NOMO-1 (cell line): ENCODE measurements around the gene CTNND1.
A peak's percentile ranks its signal among the peaks of the same experiment; 100 is the strongest.
"Not testable (repeated sequence)": the region's sequence is repeated elsewhere in the genome, so short reads cannot be mapped to it uniquely, and the experiment has no call there.

Source experiments
- DNase-seq, 2 experiments: peaks; one replicate each; lab custom pipeline; 2025; ENCODE audit not compliant: unreplicated experiment in 2 of 2; lab: John Stamatoyannopoulos, UW

CTNND1 gene

DNA sequence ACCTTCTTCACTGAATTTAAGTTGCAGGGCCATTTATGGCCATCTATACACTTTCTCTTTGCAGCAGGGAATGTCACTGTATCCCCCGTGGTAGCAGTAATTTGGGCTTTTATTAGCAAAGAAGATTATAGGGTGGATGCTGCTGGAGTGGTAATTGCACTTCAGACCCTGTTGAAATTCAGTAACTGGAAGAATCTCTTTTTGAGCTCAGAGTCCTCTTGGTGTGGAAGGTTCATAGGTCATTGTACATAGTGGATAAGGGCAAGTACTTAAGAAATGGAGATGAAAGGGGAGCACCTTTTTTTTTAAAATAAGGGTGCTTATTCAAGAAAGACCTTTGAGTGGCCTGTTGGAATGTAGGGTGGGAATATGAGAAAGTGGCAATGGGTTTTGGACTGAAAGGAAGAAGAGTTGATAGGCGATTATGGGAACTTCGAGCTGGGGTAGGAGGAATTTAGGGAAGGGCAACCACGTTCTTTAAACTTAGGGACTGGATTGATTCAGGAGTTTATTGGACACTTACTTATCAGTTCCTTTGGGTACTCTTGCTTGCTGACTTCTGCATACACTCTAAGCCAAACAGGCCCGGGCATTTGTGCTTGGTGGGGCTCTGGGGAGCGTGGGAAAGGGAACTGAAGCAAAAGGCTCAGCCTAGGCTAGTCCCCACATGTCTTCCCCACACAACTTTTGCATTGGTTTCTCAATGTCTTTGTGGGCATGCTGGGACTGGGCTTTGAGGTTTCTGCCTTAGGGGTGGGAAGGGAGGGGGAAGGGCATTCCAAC, 26.5 kb downstream of the CTNND1 start:
- DNase-seq: peak; percentile 80 to 83

DNA sequence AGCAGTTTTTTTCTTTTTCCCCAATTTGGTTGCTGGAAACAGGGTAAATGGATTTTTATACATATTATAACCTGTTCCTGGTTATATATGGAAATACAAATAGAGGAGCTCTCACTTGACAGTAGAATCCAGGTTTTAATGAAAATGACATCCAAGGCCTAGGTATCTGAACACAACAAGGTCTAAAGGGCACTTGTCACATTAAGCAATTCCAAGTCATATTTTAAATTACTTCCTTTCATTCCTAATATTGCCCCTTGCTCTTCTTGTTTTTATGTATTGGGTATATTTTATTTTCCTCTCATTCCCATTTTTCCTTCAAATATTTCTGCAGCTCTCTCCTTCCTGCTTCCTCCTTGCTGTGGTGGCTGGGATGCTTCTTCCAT, 27.1 kb downstream of the CTNND1 start:
- DNase-seq: peak in 1 of 2 experiments; percentile 43

DNA sequence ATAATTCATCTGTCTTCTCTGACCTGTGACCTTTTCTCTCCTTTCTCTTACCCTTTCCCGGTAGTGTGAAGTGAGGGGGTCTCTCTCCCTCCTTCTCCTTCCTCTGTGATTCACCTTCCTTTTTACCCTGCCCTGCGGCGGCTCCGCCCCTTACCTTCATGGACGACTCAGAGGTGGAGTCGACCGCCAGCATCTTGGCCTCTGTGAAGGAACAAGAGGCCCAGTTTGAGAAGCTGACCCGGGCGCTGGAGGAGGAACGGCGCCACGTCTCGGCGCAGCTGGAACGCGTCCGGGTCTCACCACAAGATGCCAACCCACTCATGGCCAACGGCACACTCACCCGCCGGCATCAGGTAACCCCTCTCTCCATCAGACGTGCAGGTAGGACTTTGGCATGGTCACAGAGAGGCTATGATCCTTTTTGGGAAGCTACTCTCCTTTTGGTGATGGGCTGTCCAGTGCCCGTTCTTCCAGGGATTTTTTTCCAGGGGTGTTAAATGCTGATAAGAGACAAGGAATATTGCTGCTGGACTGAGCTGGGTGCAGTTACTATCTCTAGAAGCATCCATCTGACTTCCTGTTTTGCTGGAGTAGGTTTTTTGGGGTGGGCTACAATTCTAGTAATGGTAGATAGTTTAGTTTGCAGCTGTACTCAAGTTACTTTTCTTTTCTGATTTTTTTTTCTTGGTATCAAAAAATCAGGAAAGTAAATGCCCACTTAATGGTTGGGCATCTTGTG, 29.9 kb downstream of the CTNND1 start:
- DNase-seq: peak; percentile 8 to 14

DNA sequence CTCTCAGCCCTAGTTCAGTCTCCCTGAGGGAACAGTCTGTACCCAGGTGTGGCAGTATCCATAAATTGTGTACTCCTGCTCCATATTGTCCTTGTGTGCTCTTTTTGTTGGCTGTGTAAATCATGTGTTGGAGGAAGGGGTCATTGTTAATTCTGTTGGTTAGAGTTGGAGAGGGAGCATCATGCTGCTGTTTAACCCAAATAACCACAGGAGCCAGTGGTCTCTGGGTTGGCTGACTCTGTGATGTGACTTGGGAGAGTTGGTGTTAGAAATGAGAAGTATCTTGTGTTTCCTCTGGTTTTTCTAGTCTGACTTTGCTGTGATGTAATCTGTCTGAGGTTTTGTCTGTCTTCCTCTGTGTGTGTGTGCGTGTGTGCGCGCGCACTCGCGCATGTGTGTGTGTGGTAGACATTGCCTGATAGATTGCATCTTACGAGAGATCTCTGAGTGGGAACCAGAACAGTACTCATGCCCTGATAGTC, 30.5 kb downstream of the CTNND1 start:
- DNase-seq: peak; percentile 87 to 94

DNA sequence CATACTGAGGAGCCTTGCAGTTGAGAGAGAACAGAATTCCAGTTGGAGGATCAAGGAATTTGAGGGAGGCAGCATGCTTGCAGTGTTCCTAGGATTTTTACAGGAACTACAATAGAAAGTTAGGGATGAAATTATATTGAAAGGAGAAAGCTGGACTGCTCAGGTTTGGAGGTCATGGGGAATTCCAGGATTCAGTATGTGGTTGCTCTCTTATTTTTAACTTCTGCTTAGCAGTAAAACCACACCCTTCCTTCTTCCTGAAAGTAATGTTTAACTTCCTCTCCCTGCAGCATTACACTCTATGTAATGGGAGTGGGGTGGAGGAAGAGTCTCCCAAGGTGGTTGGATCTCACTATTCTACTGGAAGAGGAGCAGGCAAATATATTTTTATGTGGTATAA, 31.3 kb downstream of the CTNND1 start:
- DNase-seq: peak; percentile 15 to 56

DNA sequence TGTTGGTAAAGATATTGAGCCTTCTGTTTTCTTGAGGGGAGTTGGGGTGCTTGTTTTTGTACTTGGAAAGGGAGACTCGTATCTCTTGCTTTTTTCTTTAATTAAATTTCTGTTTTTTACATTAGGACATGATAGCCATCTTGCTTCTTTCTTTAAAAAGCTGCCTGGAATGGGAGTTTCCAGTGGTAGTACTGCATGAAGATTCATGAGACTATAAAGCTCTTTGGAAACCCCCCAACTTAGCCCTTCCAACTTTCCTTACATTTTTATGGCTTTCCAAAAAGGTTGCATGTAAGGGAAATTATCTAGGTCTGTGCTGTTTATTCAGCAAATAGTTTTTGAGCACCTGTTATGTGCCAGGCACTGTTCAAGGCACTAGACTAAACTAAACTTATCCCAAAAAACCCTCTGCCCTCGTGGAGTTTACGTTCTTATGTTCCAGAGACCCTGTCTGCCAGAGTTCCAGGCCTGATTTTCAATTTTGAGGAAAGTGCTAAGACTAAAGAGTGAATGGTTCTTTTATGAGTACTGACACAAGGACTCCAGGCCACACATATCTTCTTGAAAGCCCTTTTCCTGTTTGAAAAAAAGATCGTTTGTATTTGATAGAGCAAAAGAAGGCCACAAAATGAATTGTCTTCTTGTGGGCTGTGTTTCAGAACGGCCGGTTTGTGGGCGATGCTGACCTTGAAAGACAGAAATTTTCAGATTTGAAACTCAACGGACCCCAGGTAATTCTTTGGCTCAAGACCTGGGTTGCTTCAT, 31.9 kb downstream of the CTNND1 start:
- no peak for DNase-seq

DNA sequence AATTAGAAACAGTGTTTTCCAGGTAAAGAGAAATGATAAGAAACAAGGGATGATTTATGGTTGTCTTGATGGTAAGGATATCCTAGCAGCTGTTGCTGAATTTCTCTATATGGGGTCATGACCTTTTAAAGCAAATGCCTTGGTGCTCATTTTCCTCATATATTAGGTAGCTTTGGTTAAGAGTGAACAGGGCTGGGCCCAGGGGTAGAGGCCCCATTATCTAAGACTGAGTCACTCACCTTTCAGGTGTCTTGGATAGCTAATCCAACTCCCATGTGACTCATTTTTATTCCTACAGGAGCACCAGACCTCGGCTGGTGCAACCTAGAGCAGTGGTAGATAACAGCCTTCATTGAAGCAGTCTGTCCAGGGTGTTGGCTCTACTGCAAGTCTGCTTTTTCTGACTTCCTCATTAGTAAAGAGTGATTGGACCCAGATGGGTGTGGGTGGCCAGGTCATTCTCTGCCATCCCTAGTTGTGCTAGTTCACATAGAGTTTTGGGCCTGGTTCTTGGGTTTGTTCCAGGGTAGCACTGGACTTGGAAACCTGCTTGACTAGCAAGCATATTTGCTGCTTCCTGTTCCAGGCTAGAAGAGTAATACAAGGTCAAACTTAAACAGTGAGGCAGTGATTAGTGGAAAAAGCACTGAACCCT, 37.4 kb downstream of the CTNND1 start:
- DNase-seq: no peak

DNA sequence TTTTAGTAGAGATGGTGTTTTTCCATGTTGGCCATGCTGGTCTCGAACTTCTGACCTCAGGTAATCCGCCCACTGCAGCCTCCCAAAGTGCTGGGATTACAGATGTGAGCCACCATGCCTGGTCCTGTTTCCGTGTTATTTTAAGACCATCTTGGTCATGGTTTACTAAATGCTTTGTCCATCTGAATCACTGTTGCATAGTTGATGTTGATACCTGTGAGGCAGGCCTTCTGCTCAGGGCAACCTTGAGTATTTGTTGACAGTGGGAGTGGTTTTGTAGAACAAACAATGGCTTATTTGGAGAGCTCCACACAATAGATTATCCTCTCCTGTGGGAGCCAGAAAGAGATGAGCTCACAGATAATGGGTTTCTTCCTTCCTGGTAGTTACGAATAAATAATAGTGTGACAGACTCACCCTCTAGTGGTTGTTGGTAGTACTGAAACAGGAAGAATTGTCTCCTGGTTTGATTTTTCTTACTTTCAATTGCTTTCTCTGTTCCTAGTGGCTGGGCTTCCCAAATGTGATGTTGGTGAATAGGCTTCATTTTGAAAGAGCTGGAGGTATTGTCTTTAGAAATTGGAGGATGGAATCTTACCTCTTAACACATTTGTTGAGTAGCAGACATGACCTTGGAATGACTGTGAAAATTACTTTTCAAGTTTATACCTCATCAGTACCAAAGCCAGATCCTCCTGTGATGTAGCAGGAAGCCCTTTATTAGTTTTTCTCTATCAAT, 39.0 kb downstream of the CTNND1 start:
- peak; percentile 37 to 76 for DNase-seq

DNA sequence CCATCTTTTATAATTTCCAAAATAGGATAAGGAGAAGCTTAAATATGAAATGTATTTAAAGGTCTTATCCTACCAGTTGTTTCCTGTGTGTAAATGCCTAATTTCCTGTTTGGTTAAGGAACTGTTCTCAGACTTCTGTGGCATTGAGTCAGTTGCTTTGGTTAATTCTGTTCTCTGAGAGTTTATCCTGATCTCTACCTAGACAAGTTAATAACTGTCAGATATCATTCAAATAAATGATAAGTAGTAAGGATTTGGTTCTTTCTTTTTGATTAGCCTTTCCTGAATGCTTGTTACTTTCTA, 39.5 kb downstream of the CTNND1 start:
- DNase-seq: no peak

DNA sequence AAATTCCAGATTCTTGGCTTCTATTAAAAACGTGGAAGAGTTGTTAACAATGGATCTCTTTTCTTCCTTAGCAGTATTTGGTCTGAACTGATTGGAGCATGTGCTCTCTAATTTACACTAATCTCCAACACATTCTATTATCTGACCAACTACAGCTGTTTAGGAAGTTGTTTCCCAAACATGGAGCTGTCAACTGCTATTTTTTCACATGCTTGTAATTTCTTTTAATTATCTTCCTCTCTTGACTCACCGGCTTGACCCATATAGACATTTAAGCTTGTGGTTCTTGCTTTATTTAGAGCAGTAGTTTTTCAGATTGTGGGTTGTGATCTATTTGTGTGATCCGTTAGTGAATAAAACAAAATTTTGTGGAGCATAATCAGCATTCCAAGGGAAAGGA, 40.8 kb downstream of the CTNND1 start:
- DNase-seq: peak in 1 of 2 experiments; percentile 50

DNA sequence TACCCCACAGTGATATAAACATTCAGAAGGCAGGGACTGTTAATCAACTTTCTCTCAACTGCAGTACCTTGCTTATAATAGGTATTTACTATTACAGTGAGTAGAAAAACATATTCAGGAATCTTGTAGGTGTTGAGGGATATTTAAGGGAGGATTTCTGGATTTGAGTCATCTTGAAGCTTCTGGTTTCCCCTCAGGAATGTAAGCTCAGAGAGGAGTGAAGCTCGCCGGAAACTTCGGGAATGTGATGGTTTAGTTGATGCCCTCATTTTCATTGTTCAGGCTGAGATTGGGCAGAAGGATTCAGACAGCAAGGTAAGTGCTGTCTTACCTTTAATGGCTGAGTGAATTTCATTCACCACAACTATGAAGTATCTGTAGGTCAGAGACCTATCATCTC, 42.9 kb downstream of the CTNND1 start:
- DNase-seq: no peak

DNA sequence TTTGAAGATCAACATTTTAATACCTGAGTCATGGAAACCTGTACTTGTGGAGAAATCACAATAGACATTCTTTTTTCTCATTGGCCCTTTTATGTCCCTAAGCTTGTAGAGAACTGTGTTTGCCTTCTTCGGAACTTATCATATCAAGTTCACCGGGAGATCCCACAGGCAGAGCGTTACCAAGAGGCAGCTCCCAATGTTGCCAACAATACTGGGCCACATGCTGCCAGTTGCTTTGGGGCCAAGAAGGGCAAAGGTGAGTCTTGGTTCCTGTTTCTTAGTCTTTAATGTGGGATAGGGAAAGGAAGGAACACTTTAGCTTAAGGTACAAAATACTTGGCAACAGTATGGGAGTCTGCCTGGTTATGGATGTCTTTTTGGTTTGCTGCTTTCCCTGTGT, 44.2 kb downstream of the CTNND1 start:
- DNase-seq: no peak

DNA sequence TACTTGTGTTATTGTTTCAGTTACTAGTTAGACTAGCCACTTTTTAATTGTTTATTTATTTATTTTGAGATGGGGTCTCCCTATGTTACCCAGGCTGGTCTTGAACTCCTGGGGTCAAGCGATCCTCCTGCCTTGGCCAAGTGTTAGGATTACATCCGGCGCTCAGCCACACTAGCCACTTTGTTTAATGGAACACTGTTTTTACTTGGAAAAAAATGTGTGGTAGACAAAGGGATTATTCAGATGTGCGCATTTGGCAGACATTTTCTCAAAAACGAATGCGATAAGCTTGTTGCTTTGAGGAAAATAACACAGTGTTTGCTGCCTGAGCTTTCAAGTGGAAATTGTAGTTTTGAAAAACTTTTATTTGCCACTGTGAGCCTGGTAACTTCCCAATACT, 51.0 kb downstream of the CTNND1 start:
- DNase-seq: no peak

DNA sequence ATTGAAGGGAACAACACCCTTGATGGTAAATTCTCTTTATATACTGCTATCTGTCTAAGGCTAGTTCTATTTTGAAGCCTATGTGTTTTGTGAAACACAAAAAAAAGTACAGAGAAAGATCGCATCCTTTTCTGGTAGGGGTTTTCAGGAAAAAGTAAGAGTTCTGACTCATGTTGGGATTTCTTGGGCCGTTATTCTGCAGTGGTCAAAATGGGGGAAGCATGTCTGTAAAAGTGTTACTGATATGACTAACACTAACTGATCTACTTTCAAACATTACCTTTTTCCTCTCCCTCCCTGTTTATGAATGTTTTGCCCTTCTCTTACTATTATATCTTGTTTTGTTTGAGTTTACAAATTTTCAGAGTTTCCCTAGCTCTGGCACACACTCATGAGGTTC, 53.9 kb downstream of the CTNND1 start:
- no peak for DNase-seq

DNA sequence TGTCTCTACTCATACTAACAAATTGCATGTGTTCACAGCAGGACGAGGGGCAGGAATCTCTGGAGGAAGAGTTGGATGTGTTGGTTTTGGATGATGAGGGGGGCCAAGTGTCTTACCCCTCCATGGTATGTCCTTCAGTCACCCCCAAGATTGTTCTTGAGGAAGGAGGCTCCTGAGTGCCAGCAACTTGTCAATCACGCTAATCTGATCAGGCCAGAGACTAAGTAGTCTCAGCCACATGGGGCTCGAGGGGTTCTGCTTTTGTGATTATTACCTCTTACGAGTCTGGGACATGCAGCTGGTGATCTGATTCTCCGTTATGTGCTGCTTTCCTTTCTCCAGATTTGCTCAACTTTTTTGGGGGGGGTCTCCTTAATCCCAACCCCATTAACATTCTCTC, 54.3 kb downstream of the CTNND1 start:
- no peak for DNase-seq

DNA sequence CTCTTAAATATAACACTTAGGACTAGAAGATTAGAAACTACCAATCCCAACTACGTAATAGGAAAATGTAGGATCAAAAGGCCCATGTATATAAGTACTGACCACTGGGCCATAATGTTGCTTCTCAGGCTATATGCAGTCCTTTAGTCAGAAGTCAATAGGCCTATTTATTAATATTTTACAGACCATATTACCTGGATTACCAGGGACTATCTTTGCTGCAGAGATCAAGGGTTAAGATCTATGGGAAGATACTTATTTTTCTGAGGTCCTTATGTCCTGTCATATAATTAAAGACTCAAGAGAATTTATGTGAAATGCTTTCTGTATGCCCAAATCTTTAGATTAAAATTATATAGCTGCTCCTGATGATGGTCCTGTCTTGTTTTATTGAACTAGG, 57.2 kb downstream of the CTNND1 start:
- DNase-seq: no peak

DNA sequence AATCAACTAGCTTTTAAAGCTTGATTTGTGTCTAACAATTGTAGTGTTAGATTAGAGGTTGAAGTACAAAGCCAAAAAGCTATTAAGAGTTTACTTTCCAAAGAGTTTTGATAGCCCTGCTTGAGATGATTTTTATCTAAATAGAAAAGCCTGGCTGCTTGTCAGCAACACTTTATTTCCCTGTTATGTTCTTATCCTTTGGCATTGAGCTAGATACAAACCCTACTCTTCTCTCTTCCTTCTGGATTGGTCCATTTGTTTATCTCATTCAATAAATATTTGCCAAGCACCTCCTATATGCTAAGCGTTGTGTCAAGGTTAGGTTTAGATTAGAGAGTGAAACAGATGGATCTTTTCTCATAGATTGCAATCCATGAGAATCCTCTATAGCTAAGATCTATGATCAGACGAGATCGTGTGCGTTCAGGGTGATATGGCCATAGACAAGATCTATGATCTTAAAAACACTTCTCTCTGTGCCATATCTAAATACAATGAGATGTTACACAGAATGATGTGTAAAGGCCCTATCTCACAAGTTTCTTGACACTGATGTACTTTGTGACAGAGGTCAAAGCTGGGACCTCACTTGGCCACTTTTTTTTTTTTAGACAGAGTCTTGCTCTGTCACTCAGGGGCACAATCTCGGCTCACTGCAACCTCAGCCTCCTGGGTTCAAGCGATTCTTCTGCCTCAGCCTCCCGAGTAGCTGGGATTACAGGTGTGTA, 57.8 kb downstream of the CTNND1 start:
- no peak for DNase-seq

DNA sequence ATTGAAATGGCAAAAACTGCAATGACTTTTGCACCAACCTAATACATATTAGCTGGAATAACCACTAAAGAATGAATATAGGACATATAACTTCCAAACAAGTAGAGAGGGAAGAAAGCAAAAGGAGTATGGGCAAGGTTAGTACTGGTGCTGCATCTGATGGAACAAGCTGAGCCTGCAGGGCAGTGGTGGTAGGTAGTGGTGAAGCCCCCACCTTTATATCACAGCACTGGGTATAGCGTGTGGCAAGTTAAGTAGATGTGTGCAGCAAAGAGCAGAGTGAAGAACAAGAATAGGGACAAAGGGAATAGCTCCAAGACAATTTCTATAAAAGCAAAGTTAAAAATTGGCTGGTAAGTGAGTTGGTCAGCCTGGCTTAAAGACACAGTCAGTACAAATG, 62.3 kb downstream of the CTNND1 start:
- DNase-seq: no peak

DNA sequence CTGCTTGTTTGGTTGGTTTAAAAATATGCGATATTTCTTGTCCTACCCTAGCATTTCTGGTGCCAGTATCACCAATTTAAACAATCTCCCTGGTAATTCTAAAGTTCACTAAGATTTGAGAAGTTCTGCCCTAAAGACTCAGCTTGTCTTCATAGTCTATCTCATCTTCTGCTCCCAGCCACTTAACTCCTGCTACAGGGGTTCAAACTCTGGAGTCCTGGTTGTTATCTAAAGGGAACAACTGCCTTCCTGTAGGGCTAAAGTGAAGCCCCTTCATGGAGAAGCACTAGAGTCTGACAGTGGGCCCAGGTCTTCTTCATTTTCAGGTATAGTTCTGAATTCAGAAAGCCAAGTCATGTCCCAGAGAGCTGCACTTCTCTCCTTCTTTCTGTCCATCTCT, 73.2 kb downstream of the CTNND1 start:
- no peak for DNase-seq

DNA sequence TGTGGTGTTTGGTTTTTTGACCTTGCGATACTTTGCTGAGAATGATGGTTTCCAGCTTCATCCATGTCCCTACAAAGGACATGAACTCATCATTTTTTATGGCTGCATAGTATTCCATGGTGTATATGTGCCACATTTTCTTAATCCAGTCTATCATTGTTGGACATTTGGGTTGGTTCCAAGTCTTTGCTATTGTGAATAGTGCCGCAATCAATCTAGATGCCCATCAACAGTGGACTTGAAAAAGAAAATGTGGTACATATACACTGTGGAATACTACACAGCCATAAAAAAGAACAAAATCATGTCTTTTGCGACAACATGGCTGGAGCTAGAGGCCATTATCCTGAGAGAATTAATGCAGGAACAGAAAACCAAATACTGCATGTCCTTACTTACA, 77.0 kb downstream of the CTNND1 start:
- not testable (repeated sequence) for DNase-seq
